Activated naive CD4-positive, alpha-beta T cell treated with anti-CD3 and anti-CD28 coated beads, Interleukin-2, amount 50 U/mL, for 72 hours (primary cell): ENCODE data around the gene MACROD2. TPM values are rescaled to one million over a fixed set of nuclear protein-coding genes. Genes with fewer than 3 reads are reported as not detected.
A peak's percentile ranks its signal among the peaks of the same experiment; 100 is the strongest.
"Not testable (repeated sequence)": the region's sequence is repeated elsewhere in the genome, so short reads cannot be mapped to it uniquely, and the experiment has no call there.

Experiments used
- ATAC-seq, 2 donors: fragments of 150-1000 bp; cut with Tn5 transposase; 2 replicates each; pipeline ENCODE4 v1.10.0; 2021; ENCODE audit warnings: mild to moderate bottlenecking in 2 of 2, moderate library complexity in 2 of 2
- DNase-seq, 2 donors: peaks; one replicate each; pipeline ENCODE4 v3.0.0; 2021 to 2022; ENCODE audit warnings: low spot score in 2 of 2
- H3K27ac Mint-ChIP-seq, 2 donors: one replicate each; pipeline ENCODE4 v1.8.0; 2022; ENCODE audit warnings: mild to moderate bottlenecking in 2 of 2, mixed read lengths in 2 of 2
- H3K36me3 Mint-ChIP-seq, 2 donors: one replicate each; pipeline ENCODE4 v1.8.0; 2022; ENCODE audit warnings: mixed read lengths in 2 of 2
- H3K9me3 Mint-ChIP-seq, 2 donors: one replicate each; pipeline ENCODE4 v1.8.0; 2022; ENCODE audit warnings: mixed read lengths in 2 of 2
- total RNA-seq, 2 donors: library from RNA; stranded (reverse); gene quantifications; one replicate each; pipeline ENCODE4 v1.2.3, GENCODE V29; 2022

MACROD2 gene
- total RNA-seq, 2 donors from 2014 or later = not detected

GRCh38 chr20:14207591-14207990 lies 212.3 kb downstream of the MACROD2 start:
- no peak for ATAC-seq
- peaks cover under 1 to 14% of the 10 kb centered on the region in 2 donors for H3K9me3 Mint-ChIP-seq
- H3K27ac Mint-ChIP-seq = no peak overlapping the region
- no peaks in the 10 kb centered on the region for H3K36me3 Mint-ChIP-seq
- DNase-seq = no peak

- Mint-ChIP-seq H3K27ac (no peak overlapping the region), H3K36me3 (no peaks in the 10 kb centered on the region), H3K9me3 (peaks cover 0 to 8% of the 10 kb centered on the region in 2 donors)
- DNase-seq (no peak), ATAC-seq (no peak)
Observed at GRCh38 chr20:14208956-14209355, 213.6 kb downstream of the MACROD2 start.

- ATAC-seq = no peak
- DNase-seq = no peak
- no peak overlapping the region for H3K27ac Mint-ChIP-seq
- peaks cover 0 to 8% of the 10 kb centered on the region in 2 donors for H3K9me3 Mint-ChIP-seq
- H3K36me3 Mint-ChIP-seq = no peaks in the 10 kb centered on the region
Observed at GRCh38 chr20:14210146-14210545, 214.8 kb downstream of the MACROD2 start.

GRCh38 chr20:14214046-14214445 lies 218.7 kb downstream of the MACROD2 start:
- H3K9me3 Mint-ChIP-seq = peaks cover 12 to 13% of the 10 kb centered on the region in 2 donors
- no peak overlapping the region for H3K27ac Mint-ChIP-seq
- no peak for ATAC-seq
- H3K36me3 Mint-ChIP-seq = no peaks in the 10 kb centered on the region
- no peak for DNase-seq

- not testable (repeated sequence) for DNase-seq, H3K36me3 Mint-ChIP-seq, H3K27ac Mint-ChIP-seq, ATAC-seq
- H3K9me3 Mint-ChIP-seq = peaks cover 18 to 22% of the 10 kb centered on the region in 2 donors
Observed at GRCh38 chr20:14215880-14216279, 220.6 kb downstream of the MACROD2 start.

GRCh38 chr20:14219801-14220461 lies 224.6 kb downstream of the MACROD2 start:
- DNase-seq = no peak
- H3K27ac Mint-ChIP-seq = peak overlapping the region in 1 of 2 donors; percentile 72
- peaks cover 17 to 22% of the 10 kb centered on the region in 2 donors for H3K9me3 Mint-ChIP-seq
- ATAC-seq = no peak
- peaks cover 0 to 4% of the 10 kb centered on the region in 2 donors for H3K36me3 Mint-ChIP-seq

GRCh38 chr20:14220986-14221385 lies 225.7 kb downstream of the MACROD2 start:
- no peak for DNase-seq
- Mint-ChIP-seq H3K27ac (no peak overlapping the region), H3K36me3 (peaks cover 0 to 4% of the 10 kb centered on the region in 2 donors), H3K9me3 (peaks cover 17 to 22% of the 10 kb centered on the region in 2 donors)
- no peak for ATAC-seq

- Mint-ChIP-seq H3K36me3 (peaks cover 0 to 4% of the 10 kb centered on the region in 2 donors), H3K9me3 (peaks cover 11 to 13% of the 10 kb centered on the region in 2 donors), H3K27ac (no peak overlapping the region)
- no peak for ATAC-seq
- DNase-seq = no peak
Observed at GRCh38 chr20:14223806-14224205, 228.5 kb downstream of the MACROD2 start.

GRCh38 chr20:14226051-14227049 lies 231.0 kb downstream of the MACROD2 start:
- not testable (repeated sequence) for DNase-seq, ATAC-seq, H3K9me3 Mint-ChIP-seq, H3K27ac Mint-ChIP-seq, H3K36me3 Mint-ChIP-seq

- DNase-seq (no peak), ATAC-seq (no peak)
- Mint-ChIP-seq H3K36me3 (no peaks in the 10 kb centered on the region), H3K9me3 (peaks cover 10 to 12% of the 10 kb centered on the region in 2 donors), H3K27ac (no peak overlapping the region)
Observed at GRCh38 chr20:14232650-14233049, 237.3 kb downstream of the MACROD2 start.

- Mint-ChIP-seq H3K27ac (no peak overlapping the region), H3K9me3 (peaks cover 10 to 18% of the 10 kb centered on the region in 2 donors), H3K36me3 (no peaks in the 10 kb centered on the region)
- DNase-seq (no peak), ATAC-seq (no peak)
Observed at GRCh38 chr20:14234666-14235295, 239.5 kb downstream of the MACROD2 start.

- Mint-ChIP-seq H3K27ac (no peak overlapping the region), H3K9me3 (peaks cover 10 to 18% of the 10 kb centered on the region in 2 donors), H3K36me3 (no peaks in the 10 kb centered on the region)
- ATAC-seq = no peak
- DNase-seq = no peak
Observed at GRCh38 chr20:14235355-14235754, 240.0 kb downstream of the MACROD2 start.

GRCh38 chr20:14245368-14245970 lies 250.2 kb downstream of the MACROD2 start:
- peaks cover 2 to 4% of the 10 kb centered on the region in 2 donors for H3K9me3 Mint-ChIP-seq
- H3K36me3 Mint-ChIP-seq = no peaks in the 10 kb centered on the region
- H3K27ac Mint-ChIP-seq = no peak overlapping the region
- DNase-seq = no peak
- no peak for ATAC-seq

GRCh38 chr20:14259689-14260088 lies 264.4 kb downstream of the MACROD2 start:
- ATAC-seq (no peak), DNase-seq (no peak)
- Mint-ChIP-seq H3K9me3 (peaks cover 8 to 19% of the 10 kb centered on the region in 2 donors), H3K36me3 (no peaks in the 10 kb centered on the region), H3K27ac (no peak overlapping the region)

GRCh38 chr20:14260367-14260766 lies 265.1 kb downstream of the MACROD2 start:
- DNase-seq = no peak
- Mint-ChIP-seq H3K27ac (no peak overlapping the region), H3K36me3 (no peaks in the 10 kb centered on the region), H3K9me3 (peaks cover 8 to 19% of the 10 kb centered on the region in 2 donors)
- ATAC-seq = no peak

GRCh38 chr20:14264869-14265268 lies 269.6 kb downstream of the MACROD2 start:
- DNase-seq = no peak
- no peak for ATAC-seq
- H3K27ac Mint-ChIP-seq = no peak overlapping the region
- H3K36me3 Mint-ChIP-seq = no peaks in the 10 kb centered on the region
- peaks cover 8% of the 10 kb centered on the region in 2 donors for H3K9me3 Mint-ChIP-seq
